ENCODE measurements around the gene GPR150. TPM values are rescaled to one million over a fixed set of nuclear protein-coding genes. Genes with fewer than 3 reads are reported as not detected.

GPR150 gene
- total and polyA plus RNA-seq, 2 experiments from 2014 or later, result 0.10 to 0.21 TPM

- H3K9me2 ChIP-seq (ENCODE audit: insufficient read depth), result no peaks in the 10 kb centered on the region
- no peaks in the 10 kb centered on the region for H3F3A ChIP-seq (replicated peaks; ENCODE audit: low read depth)
- H3K4me1 ChIP-seq (ENCODE audit: insufficient read depth), result no peaks in the 10 kb centered on the region
- H3K27me3 ChIP-seq (ENCODE audit: insufficient read depth), result no peaks in the 10 kb centered on the region
- no peak for DNase-seq (ENCODE audit: low spot score)
- H4K20me1 ChIP-seq (replicated peaks; ENCODE audit: insufficient read depth), result no peaks in the 10 kb centered on the region
- peaks cover 2% of the 10 kb centered on the region for H3K27me3 Mint-ChIP-seq (ENCODE audit: insufficient read depth, low read depth, poor library complexity)
- H3K4me1 Mint-ChIP-seq, result no peaks in the 10 kb centered on the region
- no peak overlapping the region for H2AFZ ChIP-seq
- H3K27ac ChIP-seq (ENCODE audit: low read depth), result no peak overlapping the region
- no peak overlapping the region for H3K27ac Mint-ChIP-seq
- no peaks in the 10 kb centered on the region; the same call in 1 of the 2 replicates for H3K36me3 ChIP-seq (ENCODE audit: insufficient read depth)
- TF ChIP-seq POLR2AphosphoS5 (IDR thresholded peaks at IDR 0.05; ENCODE audit: low read depth) (no peak), JUNB (IDR thresholded peaks at IDR 0.05; ENCODE audit: unreplicated experiment) (no peak), ZNF331 (CRISPR knock-in tag; IDR thresholded peaks at IDR 0.05; ENCODE audit: low read depth) (no peak), EZH2 (IDR thresholded peaks at IDR 0.05; ENCODE audit: low read depth, unreplicated experiment) (no peak), CREB1 (CRISPR knock-in tag; IDR thresholded peaks at IDR 0.05; ENCODE audit: low read depth) (no peak), ETS1 (IDR thresholded peaks at IDR 0.05) (no peak), ZNF114 (CRISPR knock-in tag; IDR thresholded peaks at IDR 0.05) (no peak), NANOG (IDR thresholded peaks at IDR 0.05; ENCODE audit: borderline replicate concordance) (no peak), EZH2phosphoT487 (IDR thresholded peaks at IDR 0.05; ENCODE audit: unreplicated experiment) (no peak), STAT1 (IDR thresholded peaks at IDR 0.05; ENCODE audit: unreplicated experiment) (no peak), ZNF462 (CRISPR knock-in tag; IDR thresholded peaks at IDR 0.05) (no peak)
- no peak overlapping the region for H3K4me3 ChIP-seq
- H3K36me3 Mint-ChIP-seq (ENCODE audit: low read depth), result peaks cover 12% of the 10 kb centered on the region
- H3K4me2 ChIP-seq, result no peak overlapping the region
- no peak for ATAC-seq
- peaks cover 15% of the 10 kb centered on the region; the same call in 2 of the 3 replicates for H3K9me3 Mint-ChIP-seq
- H3K79me2 ChIP-seq (replicated peaks; ENCODE audit: insufficient read depth), result no peaks in the 10 kb centered on the region
- no peak overlapping the region for H3K4me3 Mint-ChIP-seq
Measured at GRCh38 chr5:95611396-95611795, 8.5 kb upstream of the GPR150 start.
